H9 (cell line): ENCODE results near the gene LONP2. TPM values are rescaled to one million over a fixed set of nuclear protein-coding genes. Genes with fewer than 3 reads are reported as not detected.

Experiments
- DNase-seq: peaks from one replicate; pipeline ENCODE4 v3.0.0-alpha.2; 2017
- H2AFZ ChIP-seq: one replicate; pipeline ENCODE4 v1.6.1; 2013; ENCODE audit warnings: mild to moderate bottlenecking, low read length, control low read depth, moderate library complexity
- H2AK5ac ChIP-seq: 2 replicates; pipeline ENCODE4 v1.6.1; 2013; ENCODE audit warnings: low read length, control low read depth, mixed read lengths; ENCODE audit not compliant: insufficient read length
- H2BK120ac ChIP-seq: one replicate; pipeline ENCODE4 v1.6.1; 2013; ENCODE audit warnings: low read depth, mild to moderate bottlenecking, low read length, control low read depth, inconsistent platforms; ENCODE audit not compliant: poor library complexity, severe bottlenecking
- H2BK12ac ChIP-seq: 2 replicates; pipeline ENCODE4 v1.6.1; 2013; ENCODE audit warnings: low read length, control low read depth, mixed read lengths, low read depth; ENCODE audit not compliant: insufficient read length
- H2BK15ac ChIP-seq: 2 replicates; pipeline ENCODE4 v1.6.1; 2013; ENCODE audit warnings: low read depth, low read length, control low read depth
- H2BK20ac ChIP-seq: one replicate; pipeline ENCODE4 v1.6.1; 2013; ENCODE audit warnings: low read depth, mild to moderate bottlenecking, low read length, control low read depth, inconsistent platforms; ENCODE audit not compliant: poor library complexity, severe bottlenecking
- H2BK5ac ChIP-seq: 2 replicates; pipeline ENCODE4 v1.6.1; 2013; ENCODE audit warnings: low read length, control low read depth, mixed read lengths; ENCODE audit not compliant: insufficient read length
- H3K14ac ChIP-seq: 2 replicates; pipeline ENCODE4 v1.6.1; 2013; ENCODE audit warnings: low read length, control low read depth; ENCODE audit not compliant: insufficient read depth
- H3K18ac ChIP-seq: 2 replicates; pipeline ENCODE4 v1.6.1; 2013; ENCODE audit warnings: low read depth, mild to moderate bottlenecking, mixed read lengths, low read length, control low read depth; ENCODE audit not compliant: insufficient read length
- H3K23ac ChIP-seq: 2 replicates; pipeline ENCODE4 v1.6.1; 2013; ENCODE audit warnings: low read length, control low read depth, mixed read lengths, low read depth; ENCODE audit not compliant: insufficient read length
- H3K23me2 ChIP-seq: 2 replicates; pipeline ENCODE4 v1.6.1; 2013; ENCODE audit warnings: low read depth, mild to moderate bottlenecking, mixed read lengths, low read length, control low read depth; ENCODE audit not compliant: insufficient read length, poor library complexity, severe bottlenecking
- H3K27ac ChIP-seq: 2 replicates; pipeline ENCODE4 v1.5.1; 2013; ENCODE audit warnings: low read length, control low read depth, mixed read lengths, low read depth; ENCODE audit not compliant: insufficient read length
- H3K27me3 ChIP-seq: 2 replicates; pipeline ENCODE4 v1.6.1; 2013; ENCODE audit warnings: low read length, control low read depth, inconsistent platforms; ENCODE audit not compliant: insufficient read depth
- H3K4ac ChIP-seq: 2 replicates; pipeline ENCODE4 v1.6.1; 2013; ENCODE audit warnings: low read depth, mild to moderate bottlenecking, control low read depth, inconsistent platforms, low read length, moderate library complexity
- H3K4me1 ChIP-seq: 2 replicates; pipeline ENCODE4 v1.6.1; 2013; ENCODE audit warnings: low read length, control low read depth, inconsistent platforms; ENCODE audit not compliant: insufficient read depth
- H3K4me2 ChIP-seq: 2 replicates; pipeline ENCODE4 v1.6.1; 2013; ENCODE audit warnings: low read length, control low read depth, mixed read lengths; ENCODE audit not compliant: insufficient read length, insufficient read depth
- H3K56ac ChIP-seq: 2 replicates; pipeline ENCODE4 v1.6.1; 2013; ENCODE audit warnings: low read depth, mild to moderate bottlenecking, mixed read lengths, low read length, control low read depth; ENCODE audit not compliant: insufficient read length
- H3K79me1 ChIP-seq: 2 replicates; pipeline ENCODE4 v1.6.1; 2013; ENCODE audit warnings: low read depth, mild to moderate bottlenecking, moderate library complexity, low read length, control low read depth, inconsistent platforms; ENCODE audit not compliant: insufficient read depth, poor library complexity, severe bottlenecking
- H3K79me2 ChIP-seq: 2 replicates; pipeline ENCODE4 v1.6.1; 2013; ENCODE audit warnings: low read length, control low read depth, inconsistent platforms; ENCODE audit not compliant: insufficient read depth
- H3K9ac ChIP-seq: 2 replicates; pipeline ENCODE4 v1.6.1; 2013; ENCODE audit warnings: low read length, control low read depth, mixed read lengths; ENCODE audit not compliant: insufficient read length; ENCODE audit errors: extremely low read depth
- H3K9me3 ChIP-seq: one replicate; pipeline ENCODE4 v1.6.1; 2013; ENCODE audit warnings: low read depth, low read length, inconsistent platforms; ENCODE audit not compliant: control insufficient read depth
- H3T11ph ChIP-seq: one replicate; pipeline ENCODE4 v1.6.1; 2013; ENCODE audit warnings: mild to moderate bottlenecking, low read length, control low read depth, inconsistent platforms
- H4K20me1 ChIP-seq: one replicate; pipeline ENCODE4 v1.6.1; 2013; ENCODE audit not compliant: control insufficient read depth, insufficient read length, insufficient read depth
- H4K5ac ChIP-seq: 2 replicates; pipeline ENCODE4 v1.6.1; 2013; ENCODE audit warnings: low read depth, mild to moderate bottlenecking, mixed read lengths, low read length, control low read depth; ENCODE audit not compliant: insufficient read length
- H4K8ac ChIP-seq: replicated peaks from 2 replicates; pipeline ENCODE4 v1.6.1; 2013; ENCODE audit warnings: low read length, control low read depth, mixed read lengths, low read depth; ENCODE audit not compliant: insufficient read length
- H4K91ac ChIP-seq: 2 replicates; pipeline ENCODE4 v1.6.1; 2013; ENCODE audit warnings: low read depth, mild to moderate bottlenecking, moderate library complexity, mixed read lengths, low read length, control low read depth; ENCODE audit not compliant: insufficient read length
- H3K27ac Mint-ChIP-seq, 3 experiments: 2 replicates in 2 of 3; 3 replicates in 1 of 3; pipeline ENCODE4 v1.8.0; 2020 to 2021; ENCODE audit warnings: mixed read lengths in 3 of 3, mild to moderate bottlenecking in 1 of 3, moderate library complexity in 1 of 3
- H3K27me3 Mint-ChIP-seq: 2 replicates; pipeline ENCODE4 v1.8.0; 2021; ENCODE audit warnings: low read depth, mild to moderate bottlenecking, moderate library complexity, mixed read lengths
- H3K36me3 Mint-ChIP-seq, 3 experiments: 2 replicates in 2 of 3; 3 replicates in 1 of 3; pipeline ENCODE4 v1.8.0; 2020 to 2021; ENCODE audit warnings: low read depth in 3 of 3, mixed read lengths in 3 of 3; ENCODE audit not compliant: insufficient read depth in 1 of 3
- H3K4me1 Mint-ChIP-seq, 2 experiments: 2 replicates each; pipeline ENCODE4 v1.8.0; 2020; ENCODE audit warnings: mixed read lengths in 2 of 2
- H3K4me3 Mint-ChIP-seq, 2 experiments: 2 replicates in 1 of 2; 3 replicates in 1 of 2; pipeline ENCODE4 v1.8.0; 2020 to 2021; ENCODE audit warnings: mild to moderate bottlenecking in 2 of 2, mixed read lengths in 2 of 2, moderate library complexity in 1 of 2
- H3K9me3 Mint-ChIP-seq, 2 experiments: 2 replicates in 1 of 2; 3 replicates in 1 of 2; pipeline ENCODE4 v1.8.0; 2020; ENCODE audit warnings: mild to moderate bottlenecking in 2 of 2, mixed read lengths in 2 of 2, moderate library complexity in 1 of 2
- CTCF ChIP-seq: fragments of 200-600 bp; sonication (generic); conservative IDR thresholded peaks from 3 replicates; pipeline ENCODE4 v1.8.0; 2021; ENCODE audit warnings: antibody characterized with exemption, mild to moderate bottlenecking
- WGBS: extraction: QIAGEN DNeasy Blood & Tissue Kit; methylation state at CpG from one replicate; pipeline ENCODE4 v1.1.7; 2013; ENCODE audit warnings: missing lambda C conversion rate, low lambda C conversion rate, mixed read lengths; ENCODE audit not compliant: insufficient read length; ENCODE audit errors: extremely low coverage; 5-methylcytosine and 5-hydroxymethylcytosine counted together
- total RNA-seq: library from RNA; stranded (reverse); gene quantifications from 2 replicates; pipeline ENCODE4 v1.2.1, GENCODE V29; 2021

LONP2 gene
- total RNA-seq, 1 experiment from 2014 or later: 27.8 TPM

- Mint-ChIP-seq H3K27me3 (no peaks in the 10 kb centered on the region; the same call in 1 of the 2 replicates), H3K4me1 (peaks cover 3 to 6% of the 10 kb centered on the region in 2 experiments; a peak in 2 of 4 replicates), H3K27ac (no peak overlapping the region), H3K9me3 (no peaks in the 10 kb centered on the region), H3K4me3 (no peak overlapping the region), H3K36me3 (no peaks in the 10 kb centered on the region)
- WGBS: no CpG with 5 or more reads among the region's 3 CpGs
- Histone ChIP-seq H2AFZ (no peak overlapping the region), H2BK20ac (no peak overlapping the region), H3K79me1 (no peaks in the 10 kb centered on the region), H3K79me2 (no peaks in the 10 kb centered on the region), H4K20me1 (no peaks in the 10 kb centered on the region), H4K91ac (no peak overlapping the region), H2BK5ac (no peak overlapping the region), H3K9ac (no peak overlapping the region), H3K9me3 (no peaks in the 10 kb centered on the region), H3K4me2 (no peak overlapping the region), H2BK12ac (no peak overlapping the region), H2BK120ac (no peak overlapping the region), H2BK15ac (no peak overlapping the region), H3K23me2 (no peaks in the 10 kb centered on the region), H3K27ac (no peak overlapping the region), H4K5ac (no peak overlapping the region), H3K4ac (no peak overlapping the region), H4K8ac (no peak overlapping the region), H3K27me3 (no peaks in the 10 kb centered on the region), H2AK5ac (no peak overlapping the region), H3K18ac (no peak overlapping the region), H3K56ac (no peak overlapping the region), H3K14ac (no peak overlapping the region), H3K4me1 (no peaks in the 10 kb centered on the region), H3T11ph (no peak overlapping the region), H3K23ac (no peak overlapping the region)
- DNase-seq: no peak
- no peak for TF ChIP-seq CTCF
These were observed 25.6 kb upstream of the LONP2 start for GRCh38 chr16:48218473-48218872.
